GM18951 (cell line): ENCODE results near the gene SERPINB10.

Source experiments
- POLR2A ChIP-seq: IDR thresholded peaks from 4 replicates; pipeline ENCODE4 v1.6.1; 2011; ENCODE audit warnings: mild to moderate bottlenecking; ENCODE audit not compliant: insufficient read length, insufficient read depth; ENCODE audit errors: extremely low read depth
- in situ Hi-C: fragments of 300-500 bp; cut with MboI; formaldehyde crosslinking; loops from one replicate; pipeline ENCODE4 v1.12.0; 2022; ENCODE audit warnings: low sequenced_read_pairs, mixed read lengths, inconsistent platforms; ENCODE audit not compliant: unreplicated experiment

The SERPINB10 gene

GRCh38 chr18:63970809-63971205 lies 63.0 kb downstream of the SERPINB10 start:
- TF ChIP-seq POLR2A: no peak
- in situ Hi-C loops: no loop called here

- TF ChIP-seq POLR2A: no peak
- in situ Hi-C loops: no loop called here
These were observed 63.7 kb downstream of the SERPINB10 start for GRCh38 chr18:63971320-63972001.

GRCh38 chr18:63972002-63972376 lies 64.2 kb downstream of the SERPINB10 start:
- in situ Hi-C loops: no loop called here
- no peak for TF ChIP-seq POLR2A

GRCh38 chr18:63974991-63975390 lies 67.2 kb downstream of the SERPINB10 start:
- in situ Hi-C loops: no loop called here
- no peak for TF ChIP-seq POLR2A

- TF ChIP-seq POLR2A: no peak
- in situ Hi-C loops: no loop called here
These were observed 67.9 kb downstream of the SERPINB10 start for GRCh38 chr18:63975628-63976027.

GRCh38 chr18:63977040-63977439 lies 69.3 kb downstream of the SERPINB10 start:
- TF ChIP-seq POLR2A: no peak
- in situ Hi-C loops: no loop called here

- TF ChIP-seq POLR2A: no peak
- in situ Hi-C loops: no loop called here
These were observed 71.7 kb downstream of the SERPINB10 start for GRCh38 chr18:63979409-63979920.

- TF ChIP-seq POLR2A: no peak
- in situ Hi-C loops: no loop called here
These were observed 72.3 kb downstream of the SERPINB10 start for GRCh38 chr18:63980027-63980426.

GRCh38 chr18:63980896-63981460 lies 73.2 kb downstream of the SERPINB10 start:
- no peak for TF ChIP-seq POLR2A
- in situ Hi-C loops: no loop called here

GRCh38 chr18:63981719-63982118 lies 74.0 kb downstream of the SERPINB10 start:
- TF ChIP-seq POLR2A: no peak
- in situ Hi-C loops: no loop called here

GRCh38 chr18:63982361-63982760 lies 74.6 kb downstream of the SERPINB10 start:
- in situ Hi-C loops: no loop called here
- TF ChIP-seq POLR2A: no peak
